PC-9 (cell line): ENCODE measurements around the gene ENO1. TPM values are rescaled to one million over a fixed set of nuclear protein-coding genes. Genes with fewer than 3 reads are reported as not detected.
A peak's percentile ranks its signal among the peaks of the same experiment; 100 is the strongest.

ENCODE experiments used
- BruUV-seq: library from RNA; stranded (reverse); fragments of 400-500 nt; replicated peaks from 2 replicates; lab custom pipeline; 2021; lab: Mats Ljungman, UMichigan
- CTCF ChIA-PET: fragments of 300-600 bp; sonication (Branson Sonifier 250); formaldehyde crosslinking; loops from one replicate; lab custom pipeline; 2022; ENCODE audit warnings: antibody characterized with exemption; lab: Charles Lee
- POLR2A ChIA-PET: fragments of 300-600 bp; sonication (Branson Sonifier 250); formaldehyde crosslinking; loops from one replicate; lab custom pipeline; 2022; ENCODE audit warnings: antibody characterized with exemption; ENCODE audit not compliant: unreplicated experiment; lab: Charles Lee
- DNase-seq, 2 experiments: peaks; one replicate each; pipeline versions ENCODE4 v3.0.0 to v3.0.0-alpha.2; 2015 to 2022; ENCODE audit warnings: mixed read lengths in 1 of 2
- H2AFZ ChIP-seq: fragments of 200-600 bp; sonication (generic); 2 replicates; pipeline ENCODE4 v1.8.1; 2017; ENCODE audit warnings: antibody characterized with exemption
- H3F3A ChIP-seq: fragments of 200-600 bp; sonication (generic); 2 replicates; pipeline ENCODE4 v1.8.1; 2017; ENCODE audit warnings: antibody characterized with exemption, mild to moderate bottlenecking, low read depth; ENCODE audit not compliant: insufficient read depth
- H3K27ac ChIP-seq: fragments of 200-600 bp; sonication (generic); 2 replicates; pipeline ENCODE4 v1.6.1; 2016; ENCODE audit warnings: mixed run types
- H3K27me3 ChIP-seq: fragments of 200-600 bp; sonication (generic); 2 replicates; pipeline ENCODE4 v1.6.1; 2016; ENCODE audit warnings: low read depth, mixed run types; ENCODE audit not compliant: insufficient read depth
- H3K36me3 ChIP-seq: fragments of 200-600 bp; sonication (generic); 2 replicates; pipeline ENCODE4 v1.6.1; 2016; ENCODE audit warnings: low read depth, mixed run types
- H3K4me1 ChIP-seq: fragments of 200-600 bp; sonication (generic); replicated peaks from 2 replicates; pipeline ENCODE4 v1.6.1; 2016; ENCODE audit warnings: mixed run types; ENCODE audit not compliant: insufficient read depth
- H3K4me2 ChIP-seq: fragments of 200-600 bp; sonication (generic); 2 replicates; pipeline ENCODE4 v1.6.1; 2017; ENCODE audit warnings: mixed run types
- H3K4me3 ChIP-seq: fragments of 200-600 bp; sonication (generic); 2 replicates; pipeline ENCODE4 v1.6.1; 2016; ENCODE audit warnings: mixed run types
- H3K79me2 ChIP-seq: fragments of 200-600 bp; sonication (generic); 2 replicates; pipeline ENCODE4 v1.6.1; 2017; ENCODE audit warnings: low read depth, mixed run types
- H3K9me2 ChIP-seq: fragments of 200-600 bp; sonication (generic); 2 replicates; pipeline ENCODE4 v1.8.1; 2017; ENCODE audit warnings: mild to moderate bottlenecking; ENCODE audit not compliant: insufficient read depth
- H3K9me3 ChIP-seq: fragments of 200-600 bp; sonication (generic); 2 replicates; pipeline ENCODE4 v1.8.1; 2016; ENCODE audit warnings: low read depth; ENCODE audit not compliant: insufficient read depth
- H4K20me1 ChIP-seq: fragments of 200-600 bp; sonication (generic); 2 replicates; pipeline ENCODE4 v1.8.1; 2017; ENCODE audit not compliant: insufficient read depth
- EZH2 ChIP-seq: fragments of 200-600 bp; sonication (generic); IDR thresholded peaks from 2 replicates; pipeline ENCODE4 v1.8.0; 2017; ENCODE audit warnings: antibody characterized with exemption, low read depth
- intact Hi-C: fragments of 100-400 bp; cut with micrococcal nuclease; formaldehyde crosslinking; loops from one replicate; pipeline ENCODE4 v1.10.0; 2022; ENCODE audit not compliant: unreplicated experiment
- microRNA-seq: library from miRNA; unstranded; fragments of <30 nt; microRNA quantifications from one replicate; pipeline ENCODE4 v1.2.0, GENCODE V29; 2021; ENCODE audit warnings: borderline number of aligned reads, borderline replicate concordance
- total RNA-seq: library from RNA; stranded (reverse); gene quantifications from 2 replicates; pipeline ENCODE4 v1.2.3, GENCODE V29; 2021
- TF ChIP-seq, protein P1 (sequence below): fragments of 200-600 bp; sonication (generic); conservative IDR thresholded peaks from 2 replicates; pipeline ENCODE4 v1.6.1; 2017; ENCODE audit warnings: mixed run types, antibody characterized with exemption, mild to moderate bottlenecking, moderate library complexity

The ENO1 gene
- total RNA-seq, 1 experiment from 2014 or later: 1,902 TPM

- Histone ChIP-seq H3K4me2 (peak overlapping the region; percentile 9; the same call in 1 of the 2 replicates), H3K27ac (no peak overlapping the region), H3K4me1 (peaks cover 33% of the 10 kb centered on the region), H4K20me1 (no peaks in the 10 kb centered on the region), H3K9me3 (no peaks in the 10 kb centered on the region), H3K9me2 (no peaks in the 10 kb centered on the region), H3F3A (peaks cover 3% of the 10 kb centered on the region), H3K27me3 (no peaks in the 10 kb centered on the region), H2AFZ (no peak overlapping the region), H3K4me3 (no peak overlapping the region), H3K79me2 (peaks cover 51% of the 10 kb centered on the region), H3K36me3 (no peaks in the 10 kb centered on the region)
- POLR2A ChIA-PET: interaction anchor here (0.6 kb wide), 1 partner anchor 36 kb away, joined by 3 read pairs; no protein-coding TSS in a partner anchor
- CTCF ChIA-PET: interaction anchor here (0.6 kb wide), 1 partner anchor 13 kb away, joined by 3 read pairs; no protein-coding TSS in a partner anchor
- no peak for TF ChIP-seq EZH2
- TF ChIP-seq, protein P1, sequence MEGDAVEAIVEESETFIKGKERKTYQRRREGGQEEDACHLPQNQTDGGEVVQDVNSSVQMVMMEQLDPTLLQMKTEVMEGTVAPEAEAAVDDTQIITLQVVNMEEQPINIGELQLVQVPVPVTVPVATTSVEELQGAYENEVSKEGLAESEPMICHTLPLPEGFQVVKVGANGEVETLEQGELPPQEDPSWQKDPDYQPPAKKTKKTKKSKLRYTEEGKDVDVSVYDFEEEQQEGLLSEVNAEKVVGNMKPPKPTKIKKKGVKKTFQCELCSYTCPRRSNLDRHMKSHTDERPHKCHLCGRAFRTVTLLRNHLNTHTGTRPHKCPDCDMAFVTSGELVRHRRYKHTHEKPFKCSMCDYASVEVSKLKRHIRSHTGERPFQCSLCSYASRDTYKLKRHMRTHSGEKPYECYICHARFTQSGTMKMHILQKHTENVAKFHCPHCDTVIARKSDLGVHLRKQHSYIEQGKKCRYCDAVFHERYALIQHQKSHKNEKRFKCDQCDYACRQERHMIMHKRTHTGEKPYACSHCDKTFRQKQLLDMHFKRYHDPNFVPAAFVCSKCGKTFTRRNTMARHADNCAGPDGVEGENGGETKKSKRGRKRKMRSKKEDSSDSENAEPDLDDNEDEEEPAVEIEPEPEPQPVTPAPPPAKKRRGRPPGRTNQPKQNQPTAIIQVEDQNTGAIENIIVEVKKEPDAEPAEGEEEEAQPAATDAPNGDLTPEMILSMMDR: no peak
- no TSS peak for BruUV-seq
- no peak for DNase-seq
- intact Hi-C loops: no loop called here
Observed at GRCh38 chr1:8813016-8813763, 65.3 kb downstream of the ENO1 start.

DNA sequence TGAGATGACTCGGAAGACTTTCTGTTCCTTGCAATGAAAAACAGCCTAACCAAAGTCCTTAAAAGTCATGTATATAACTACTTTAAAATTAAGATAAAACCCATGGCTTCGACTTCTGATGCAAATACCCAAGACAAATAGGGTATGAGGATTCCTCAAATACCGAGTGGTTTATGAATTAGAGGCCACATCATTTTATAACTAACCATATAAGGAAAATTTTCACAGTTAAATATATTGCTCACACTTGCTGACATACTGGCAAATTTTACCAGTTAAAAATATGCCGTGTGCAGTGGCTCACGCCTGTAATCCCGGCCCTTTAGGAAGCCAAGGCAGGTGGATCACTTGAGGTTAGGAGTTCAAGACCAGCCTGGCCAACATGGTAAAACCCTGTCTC is 66.4 kb downstream of the ENO1 start:
- no peaks in the 10 kb centered on the region for H3K27me3 ChIP-seq
- no TSS peak for BruUV-seq
- H3K36me3 ChIP-seq: no peaks in the 10 kb centered on the region
- H3K9me3 ChIP-seq: no peaks in the 10 kb centered on the region
- no peak overlapping the region for H3K4me2 ChIP-seq
- ChIA-PET CTCF (no interaction called here), POLR2A (interaction anchor here (0.6 kb wide), 1 partner anchor 8 kb away, joined by 20 read pairs; no protein-coding TSS in a partner anchor)
- no peak overlapping the region for H3K4me3 ChIP-seq
- no peaks in the 10 kb centered on the region for H4K20me1 ChIP-seq
- intact Hi-C loops: no loop called here
- no peak overlapping the region for H2AFZ ChIP-seq
- H3K9me2 ChIP-seq: no peaks in the 10 kb centered on the region
- H3F3A ChIP-seq: no peaks in the 10 kb centered on the region
- H3K79me2 ChIP-seq: peaks cover 51% of the 10 kb centered on the region
- DNase-seq: no peak
- TF ChIP-seq, protein P1: no peak
- no peak for TF ChIP-seq EZH2
- no peak overlapping the region for H3K27ac ChIP-seq
- H3K4me1 ChIP-seq: peaks cover 32% of the 10 kb centered on the region

Small RNA genes within 50 kb of the gene (microRNA-seq; reads per million reads assigned to microRNA genes)
- gene MIR6728: not detected

Other genes starting within 250 kb of the ENO1 start
- 73.4 and 98.7 TPM in 2 replicates for gene RERE, start 61.0 kb downstream of the ENO1 start, total RNA-seq
- gene CA6, start 67.2 kb upstream of the ENO1 start, total RNA-seq: not detected in 2 replicates
- not detected in 2 replicates for gene SLC2A7, start 147.7 kb upstream of the ENO1 start, total RNA-seq
- not detected in 2 replicates for gene SLC2A5, start 190.9 kb upstream of the ENO1 start, total RNA-seq